Measurements from ENCODE around the gene NOL4L.

GRCh38 chr20:32496811-32497533 lies 88.2 kb downstream of the NOL4L start:
- TF ChIP-seq, protein P1, sequence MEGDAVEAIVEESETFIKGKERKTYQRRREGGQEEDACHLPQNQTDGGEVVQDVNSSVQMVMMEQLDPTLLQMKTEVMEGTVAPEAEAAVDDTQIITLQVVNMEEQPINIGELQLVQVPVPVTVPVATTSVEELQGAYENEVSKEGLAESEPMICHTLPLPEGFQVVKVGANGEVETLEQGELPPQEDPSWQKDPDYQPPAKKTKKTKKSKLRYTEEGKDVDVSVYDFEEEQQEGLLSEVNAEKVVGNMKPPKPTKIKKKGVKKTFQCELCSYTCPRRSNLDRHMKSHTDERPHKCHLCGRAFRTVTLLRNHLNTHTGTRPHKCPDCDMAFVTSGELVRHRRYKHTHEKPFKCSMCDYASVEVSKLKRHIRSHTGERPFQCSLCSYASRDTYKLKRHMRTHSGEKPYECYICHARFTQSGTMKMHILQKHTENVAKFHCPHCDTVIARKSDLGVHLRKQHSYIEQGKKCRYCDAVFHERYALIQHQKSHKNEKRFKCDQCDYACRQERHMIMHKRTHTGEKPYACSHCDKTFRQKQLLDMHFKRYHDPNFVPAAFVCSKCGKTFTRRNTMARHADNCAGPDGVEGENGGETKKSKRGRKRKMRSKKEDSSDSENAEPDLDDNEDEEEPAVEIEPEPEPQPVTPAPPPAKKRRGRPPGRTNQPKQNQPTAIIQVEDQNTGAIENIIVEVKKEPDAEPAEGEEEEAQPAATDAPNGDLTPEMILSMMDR (IDR thresholded peaks at IDR 0.05), result no peak
- TF ChIP-seq POLR2A (IDR thresholded peaks at IDR 0.05), result no peak
